Measurements from ENCODE around the gene SERPINE1.

DNA sequence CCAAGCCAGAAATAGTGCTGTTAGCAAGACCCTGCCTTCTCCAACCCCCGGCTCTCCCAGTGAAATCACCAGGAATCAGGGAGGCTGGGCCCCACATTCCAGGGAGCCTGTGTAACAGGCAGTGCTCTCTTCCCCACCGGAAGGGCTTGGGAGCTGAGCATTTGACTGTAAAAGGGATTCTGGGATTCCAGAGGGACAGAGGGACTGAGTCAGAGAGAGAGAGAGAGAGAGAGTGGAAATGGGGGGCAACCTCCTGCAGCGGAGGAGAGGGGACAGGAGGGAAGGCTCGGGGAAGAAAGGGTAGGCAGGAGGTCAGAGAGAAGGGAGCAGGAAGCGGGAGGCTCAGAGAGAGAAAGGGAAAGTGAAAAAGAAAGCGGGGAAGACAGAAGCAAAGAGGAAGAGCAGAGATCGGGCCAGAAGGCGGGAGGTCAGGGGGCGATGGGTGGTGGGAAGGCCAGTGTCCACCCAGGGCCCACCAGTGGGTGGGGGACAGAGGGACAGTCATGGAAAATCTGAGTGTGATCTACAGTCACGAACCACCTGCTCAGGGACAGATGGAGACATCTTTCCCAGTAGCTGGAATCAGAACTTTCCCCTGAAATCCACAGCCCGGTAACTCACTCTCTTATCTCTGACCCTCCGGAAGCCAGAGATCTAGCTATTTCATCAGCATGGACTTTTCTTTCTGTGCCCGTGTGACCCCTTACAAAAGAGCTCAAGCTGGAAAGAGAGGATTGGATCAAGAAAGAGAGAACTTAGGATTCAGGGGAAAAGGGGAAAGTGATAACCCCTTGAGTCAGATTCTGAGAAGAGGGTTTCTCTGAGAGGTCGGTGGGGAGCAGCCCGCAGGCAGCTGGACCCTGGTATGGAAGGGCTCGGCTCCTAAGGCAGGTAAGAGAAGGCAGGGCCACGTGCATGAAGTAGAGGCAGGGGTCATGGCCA lies 4.6 kb upstream of the SERPINE1 start:
- TF ChIP-seq POLR2A (IDR thresholded peaks at IDR 0.05) (peak; percentile 35), POLR2AphosphoS5 (IDR thresholded peaks at IDR 0.05) (peak; percentile 27 to 54 (median 29))
- TF ChIP-seq, protein P1, sequence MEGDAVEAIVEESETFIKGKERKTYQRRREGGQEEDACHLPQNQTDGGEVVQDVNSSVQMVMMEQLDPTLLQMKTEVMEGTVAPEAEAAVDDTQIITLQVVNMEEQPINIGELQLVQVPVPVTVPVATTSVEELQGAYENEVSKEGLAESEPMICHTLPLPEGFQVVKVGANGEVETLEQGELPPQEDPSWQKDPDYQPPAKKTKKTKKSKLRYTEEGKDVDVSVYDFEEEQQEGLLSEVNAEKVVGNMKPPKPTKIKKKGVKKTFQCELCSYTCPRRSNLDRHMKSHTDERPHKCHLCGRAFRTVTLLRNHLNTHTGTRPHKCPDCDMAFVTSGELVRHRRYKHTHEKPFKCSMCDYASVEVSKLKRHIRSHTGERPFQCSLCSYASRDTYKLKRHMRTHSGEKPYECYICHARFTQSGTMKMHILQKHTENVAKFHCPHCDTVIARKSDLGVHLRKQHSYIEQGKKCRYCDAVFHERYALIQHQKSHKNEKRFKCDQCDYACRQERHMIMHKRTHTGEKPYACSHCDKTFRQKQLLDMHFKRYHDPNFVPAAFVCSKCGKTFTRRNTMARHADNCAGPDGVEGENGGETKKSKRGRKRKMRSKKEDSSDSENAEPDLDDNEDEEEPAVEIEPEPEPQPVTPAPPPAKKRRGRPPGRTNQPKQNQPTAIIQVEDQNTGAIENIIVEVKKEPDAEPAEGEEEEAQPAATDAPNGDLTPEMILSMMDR (IDR thresholded peaks at IDR 0.05): no peak

Data from transverse colon (tissue), 4 donors.